ENCODE measurements around the gene JMJD4.
A peak's percentile ranks its signal among the peaks of the same experiment; 100 is the strongest.

Gene JMJD4

DNA sequence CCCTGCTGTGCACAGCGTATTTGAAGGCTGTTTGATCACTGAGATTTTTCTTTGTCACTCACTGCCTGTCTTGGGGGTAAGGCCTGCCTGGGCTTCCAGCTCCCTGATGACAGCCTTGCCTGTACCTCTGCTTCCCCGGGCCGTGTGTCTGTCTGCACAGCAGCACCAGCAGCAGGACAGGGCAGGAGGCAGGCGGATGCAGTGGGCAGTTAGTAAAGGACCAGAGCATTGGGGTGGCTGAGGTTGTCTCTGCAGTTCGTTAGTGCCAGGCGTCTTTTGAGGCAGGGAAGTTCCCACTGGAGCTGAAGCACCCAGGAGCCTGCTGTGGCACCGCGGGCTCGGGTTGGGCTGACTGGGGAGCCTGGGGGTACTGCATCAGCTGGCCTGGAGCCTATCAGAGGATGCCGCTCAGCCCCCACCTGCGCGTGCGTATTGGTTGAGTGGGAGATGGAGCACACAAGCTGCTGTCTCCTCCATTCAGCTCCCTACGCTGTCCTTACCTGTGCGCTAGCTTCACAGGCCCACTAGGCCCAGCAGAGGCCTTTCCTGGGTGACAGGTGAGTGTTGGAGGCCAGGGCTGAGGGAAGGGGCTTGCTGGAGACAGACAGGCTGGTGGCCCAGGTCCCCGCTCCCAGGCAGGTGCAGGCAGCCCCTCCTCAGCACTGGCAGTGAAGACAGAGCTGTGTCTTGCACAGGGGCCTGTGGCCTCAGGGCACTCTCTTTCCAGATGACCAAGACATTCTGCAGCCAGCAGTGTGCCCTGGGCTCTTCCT lies 28.3 kb upstream of the JMJD4 start:
- Histone ChIP-seq H2AK5ac (ENCODE audit: low read length) (no peak overlapping the region), H3K27me3 (ENCODE audit: insufficient read depth, low read length, poor library complexity) (no peaks in the 10 kb centered on the region), H3K4me2 (ENCODE audit: low read length) (no peak overlapping the region), H3K4ac (ENCODE audit: low read depth, low read length) (no peak overlapping the region), H3K56ac (ENCODE audit: low read length) (no peak overlapping the region), H3K27ac (ENCODE audit: low read depth, low read length) (peak overlapping the region; percentile 64), H2BK120ac (ENCODE audit: low read depth, low read length) (no peak overlapping the region), H3K79me1 (ENCODE audit: low read length) (peaks cover 8% of the 10 kb centered on the region), H2BK15ac (replicated peaks; ENCODE audit: low read depth) (no peak overlapping the region), H2BK5ac (ENCODE audit: low read length) (no peak overlapping the region), H3K79me2 (ENCODE audit: control insufficient read depth, insufficient read depth, low read length) (no peaks in the 10 kb centered on the region), H3K4me1 (ENCODE audit: control insufficient read depth, low read depth, low read length) (no peaks in the 10 kb centered on the region), H3K4me3 (ENCODE audit: low read length) (no peak overlapping the region), H4K8ac (ENCODE audit: low read depth, low read length) (no peak overlapping the region), H3K36me3 (ENCODE audit: control insufficient read depth, insufficient read depth, low read length) (peaks cover 17% of the 10 kb centered on the region), H3K23ac (ENCODE audit: low read length) (no peak overlapping the region), H4K5ac (ENCODE audit: low read length) (no peak overlapping the region), H3K9ac (ENCODE audit: low read length) (no peak overlapping the region), H3K18ac (ENCODE audit: low read length) (no peak overlapping the region)
- no CpG with 5 or more reads among the region's 16 CpGs for WGBS (ENCODE audit: extremely low coverage, insufficient coverage, low lambda C conversion rate)
- no peak for DNase-seq

DNA sequence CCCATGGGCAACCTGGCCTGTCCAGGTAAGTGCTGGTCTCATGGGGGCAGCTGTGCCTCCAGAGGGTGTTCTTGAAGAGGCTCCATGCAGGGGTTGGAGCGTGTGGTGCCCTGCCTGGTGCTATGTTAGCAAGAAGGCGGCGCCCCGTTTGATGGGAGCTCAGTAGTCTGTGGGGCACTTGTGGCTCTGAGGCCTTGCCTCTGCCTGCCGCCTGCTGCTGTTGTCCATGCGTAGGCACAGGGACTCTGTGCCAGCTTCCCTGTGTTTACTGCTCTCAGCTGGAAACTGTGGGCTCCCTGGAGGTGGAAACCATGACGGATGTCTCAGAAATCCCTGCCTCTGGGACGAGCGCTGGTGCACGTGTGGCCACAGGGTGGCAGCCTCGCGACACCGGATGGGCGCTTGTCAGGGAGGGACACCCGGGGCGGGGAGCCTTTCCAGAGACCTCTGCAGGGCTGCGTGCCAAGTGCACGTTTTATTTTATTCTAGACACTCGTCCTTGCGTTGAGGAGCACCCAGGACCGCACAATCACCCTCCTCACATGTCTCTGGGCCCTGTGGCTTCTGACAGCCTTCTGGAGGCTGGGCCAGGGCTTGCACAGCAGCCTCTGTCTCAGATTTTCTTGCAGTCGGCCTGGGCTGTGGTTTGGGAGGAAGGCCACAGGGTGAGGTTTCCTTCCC lies 27.3 kb upstream of the JMJD4 start:
- H4K5ac ChIP-seq (ENCODE audit: low read length): no peak overlapping the region
- H3K79me2 ChIP-seq (ENCODE audit: control insufficient read depth, insufficient read depth, low read length): no peaks in the 10 kb centered on the region
- H3K4me3 ChIP-seq (ENCODE audit: low read length): no peak overlapping the region
- H2BK5ac ChIP-seq (ENCODE audit: low read length): no peak overlapping the region
- H3K23ac ChIP-seq (ENCODE audit: low read length): no peak overlapping the region
- no peak overlapping the region for H3K4me2 ChIP-seq (ENCODE audit: low read length)
- H3K4ac ChIP-seq (ENCODE audit: low read depth, low read length): no peak overlapping the region
- H3K4me1 ChIP-seq (ENCODE audit: control insufficient read depth, low read depth, low read length): no peaks in the 10 kb centered on the region
- peak; percentile 87 for DNase-seq
- peaks cover 6% of the 10 kb centered on the region for H3K79me1 ChIP-seq (ENCODE audit: low read length)
- no peaks in the 10 kb centered on the region for H3K27me3 ChIP-seq (ENCODE audit: insufficient read depth, low read length, poor library complexity)
- H2BK15ac ChIP-seq (replicated peaks; ENCODE audit: low read depth): no peak overlapping the region
- no peak overlapping the region for H3K9ac ChIP-seq (ENCODE audit: low read length)
- no peak overlapping the region for H3K56ac ChIP-seq (ENCODE audit: low read length)
- no peak overlapping the region for H4K8ac ChIP-seq (ENCODE audit: low read depth, low read length)
- no peak overlapping the region for H2AK5ac ChIP-seq (ENCODE audit: low read length)
- no CpG with 5 or more reads among the region's 22 CpGs for WGBS (ENCODE audit: extremely low coverage, insufficient coverage, low lambda C conversion rate)
- H3K36me3 ChIP-seq (ENCODE audit: control insufficient read depth, insufficient read depth, low read length): peaks cover 13% of the 10 kb centered on the region
- no peak overlapping the region for H2BK120ac ChIP-seq (ENCODE audit: low read depth, low read length)
- no peak overlapping the region for H3K27ac ChIP-seq (ENCODE audit: low read depth, low read length)
- H3K18ac ChIP-seq (ENCODE audit: low read length): no peak overlapping the region

DNA sequence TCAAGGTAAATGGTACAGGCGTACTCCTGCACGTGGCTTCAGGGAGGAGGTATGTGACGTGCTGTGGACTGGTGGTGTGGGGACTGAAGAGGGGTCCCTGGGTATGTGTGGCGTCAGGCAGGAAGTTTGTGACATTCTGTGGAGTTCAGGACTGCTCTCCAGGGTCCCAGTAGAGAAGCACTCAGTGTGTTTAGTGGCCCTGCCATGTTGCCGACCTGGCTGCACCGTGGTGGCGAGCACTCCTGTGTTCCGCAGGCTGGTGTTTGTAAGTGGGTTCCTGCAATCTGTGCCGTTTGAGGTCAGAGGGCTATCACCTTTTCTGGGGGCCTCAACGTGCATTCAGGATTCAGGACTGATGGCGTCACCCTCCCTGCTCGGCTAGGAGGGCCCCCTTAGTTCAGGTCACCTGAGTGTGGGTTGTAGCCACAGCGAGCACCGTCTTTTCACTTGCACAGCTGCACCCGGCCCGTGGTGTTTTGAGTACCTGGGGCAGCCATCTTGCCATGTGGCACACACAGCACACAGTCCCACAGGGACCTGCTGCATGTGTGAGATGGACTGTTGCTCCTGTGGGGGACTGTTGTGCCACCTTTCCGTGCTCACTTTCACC lies 26.6 kb upstream of the JMJD4 start:
- Histone ChIP-seq H3K4me3 (ENCODE audit: low read length) (no peak overlapping the region), H2BK15ac (replicated peaks; ENCODE audit: low read depth) (no peak overlapping the region), H3K4ac (ENCODE audit: low read depth, low read length) (no peak overlapping the region), H3K4me1 (ENCODE audit: control insufficient read depth, low read depth, low read length) (no peaks in the 10 kb centered on the region), H3K27me3 (ENCODE audit: insufficient read depth, low read length, poor library complexity) (no peaks in the 10 kb centered on the region), H3K36me3 (ENCODE audit: control insufficient read depth, insufficient read depth, low read length) (peaks cover 10% of the 10 kb centered on the region), H2AK5ac (ENCODE audit: low read length) (no peak overlapping the region), H3K56ac (ENCODE audit: low read length) (no peak overlapping the region), H3K79me2 (ENCODE audit: control insufficient read depth, insufficient read depth, low read length) (no peaks in the 10 kb centered on the region), H2BK5ac (ENCODE audit: low read length) (no peak overlapping the region), H3K18ac (ENCODE audit: low read length) (no peak overlapping the region), H4K5ac (ENCODE audit: low read length) (no peak overlapping the region), H3K79me1 (ENCODE audit: low read length) (peaks cover 6% of the 10 kb centered on the region), H4K8ac (ENCODE audit: low read depth, low read length) (no peak overlapping the region), H3K23ac (ENCODE audit: low read length) (no peak overlapping the region), H2BK120ac (ENCODE audit: low read depth, low read length) (no peak overlapping the region), H3K27ac (ENCODE audit: low read depth, low read length) (no peak overlapping the region), H3K9ac (ENCODE audit: low read length) (no peak overlapping the region), H3K4me2 (ENCODE audit: low read length) (no peak overlapping the region)
- DNase-seq: no peak
- WGBS (ENCODE audit: extremely low coverage, insufficient coverage, low lambda C conversion rate): no CpG with 5 or more reads among the region's 17 CpGs

DNA sequence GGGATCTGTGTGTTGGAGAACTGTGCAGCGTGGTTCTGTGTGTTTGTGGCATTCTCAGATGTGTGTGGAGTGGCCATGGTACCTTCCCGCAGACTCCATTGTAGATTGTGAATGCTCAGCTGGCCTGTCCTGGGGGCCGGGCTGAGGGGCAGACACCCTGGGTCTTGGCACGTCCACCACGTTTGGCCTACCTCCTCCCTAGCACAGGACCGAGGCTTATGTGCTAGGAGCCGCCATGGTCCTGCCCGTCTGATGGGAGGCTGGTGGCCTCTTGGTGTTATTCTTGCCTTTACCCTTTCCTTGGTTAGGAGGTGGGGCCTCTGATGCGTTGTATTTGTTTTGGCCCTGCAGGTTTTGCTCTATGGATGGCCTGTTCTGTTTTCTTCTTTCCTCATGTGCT lies 25.3 kb upstream of the JMJD4 start:
- H3K79me1 ChIP-seq (ENCODE audit: low read length): peaks cover 9% of the 10 kb centered on the region
- H3K4me1 ChIP-seq (ENCODE audit: control insufficient read depth, low read depth, low read length): no peaks in the 10 kb centered on the region
- no peak overlapping the region for H3K9ac ChIP-seq (ENCODE audit: low read length)
- no peak overlapping the region for H2BK15ac ChIP-seq (replicated peaks; ENCODE audit: low read depth)
- H2AK5ac ChIP-seq (ENCODE audit: low read length): no peak overlapping the region
- no peak overlapping the region for H2BK5ac ChIP-seq (ENCODE audit: low read length)
- H2BK120ac ChIP-seq (ENCODE audit: low read depth, low read length): no peak overlapping the region
- WGBS (ENCODE audit: extremely low coverage, insufficient coverage, low lambda C conversion rate): no CpG with 5 or more reads among the region's 9 CpGs
- no peak overlapping the region for H4K5ac ChIP-seq (ENCODE audit: low read length)
- H3K4ac ChIP-seq (ENCODE audit: low read depth, low read length): no peak overlapping the region
- no peak overlapping the region for H3K4me3 ChIP-seq (ENCODE audit: low read length)
- H3K27me3 ChIP-seq (ENCODE audit: insufficient read depth, low read length, poor library complexity): no peaks in the 10 kb centered on the region
- H3K23ac ChIP-seq (ENCODE audit: low read length): no peak overlapping the region
- H3K79me2 ChIP-seq (ENCODE audit: control insufficient read depth, insufficient read depth, low read length): no peaks in the 10 kb centered on the region
- no peak overlapping the region for H3K56ac ChIP-seq (ENCODE audit: low read length)
- H3K18ac ChIP-seq (ENCODE audit: low read length): no peak overlapping the region
- no peak overlapping the region for H4K8ac ChIP-seq (ENCODE audit: low read depth, low read length)
- H3K4me2 ChIP-seq (ENCODE audit: low read length): no peak overlapping the region
- no peak for DNase-seq
- H3K27ac ChIP-seq (ENCODE audit: low read depth, low read length): no peak overlapping the region
- peaks cover 10% of the 10 kb centered on the region for H3K36me3 ChIP-seq (ENCODE audit: control insufficient read depth, insufficient read depth, low read length)

DNA sequence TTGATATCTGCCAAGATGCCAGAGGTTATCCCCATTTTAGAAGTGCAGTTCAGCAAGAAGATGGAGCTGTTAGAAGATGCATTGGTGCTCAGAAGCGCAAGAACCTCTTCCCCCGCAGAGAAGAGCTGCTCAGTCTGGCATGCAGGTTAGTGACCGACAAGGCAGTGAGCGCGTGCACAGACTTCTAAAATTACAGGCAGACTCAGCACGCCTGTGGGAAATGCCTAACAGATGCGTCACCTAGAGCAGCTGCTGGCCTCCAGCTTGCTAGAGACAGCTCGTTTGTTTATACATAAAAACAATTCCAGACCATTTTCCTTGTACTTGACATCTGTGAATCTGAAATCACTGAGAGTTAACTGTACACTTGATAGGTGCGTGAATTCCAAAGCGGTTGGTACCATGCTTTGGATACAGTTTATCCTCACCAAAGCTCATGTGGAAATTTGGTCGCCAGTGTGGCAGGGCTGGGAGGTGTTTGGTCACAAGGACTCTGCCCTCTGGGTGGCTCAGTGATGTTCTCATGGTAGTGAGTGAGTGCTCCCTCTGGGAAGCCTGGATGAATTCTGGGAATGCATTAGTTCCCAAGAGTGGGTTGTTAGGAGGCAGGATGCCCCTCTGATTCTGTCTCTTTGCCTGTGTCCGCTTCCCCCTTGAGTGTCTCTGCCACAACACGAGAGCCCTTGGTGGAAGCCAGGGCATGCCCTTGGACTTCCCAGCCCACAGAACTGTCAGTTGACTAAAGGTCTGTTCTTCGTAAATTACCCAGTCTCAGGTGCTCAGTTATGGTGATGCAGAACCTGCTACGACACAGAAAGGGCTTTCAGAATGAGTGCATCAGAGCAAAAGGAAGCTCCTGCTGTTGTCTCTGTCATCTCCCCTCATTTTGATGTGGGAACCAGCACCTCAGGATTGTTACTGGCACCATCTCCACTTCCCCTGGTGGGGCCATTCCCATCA lies 24.5 kb upstream of the JMJD4 start:
- WGBS (ENCODE audit: extremely low coverage, insufficient coverage, low lambda C conversion rate): no CpG with 5 or more reads among the region's 15 CpGs
- peaks cover 10% of the 10 kb centered on the region for H3K36me3 ChIP-seq (ENCODE audit: control insufficient read depth, insufficient read depth, low read length)
- no peak for DNase-seq

More for the DNA sequence above, 24.5 kb upstream of the JMJD4 start:
- Histone ChIP-seq H3K4me2 (ENCODE audit: low read length) (no peak overlapping the region), H3K18ac (ENCODE audit: low read length) (no peak overlapping the region), H3K27me3 (ENCODE audit: insufficient read depth, low read length, poor library complexity) (no peaks in the 10 kb centered on the region), H4K5ac (ENCODE audit: low read length) (no peak overlapping the region), H3K4me3 (ENCODE audit: low read length) (no peak overlapping the region), H4K8ac (ENCODE audit: low read depth, low read length) (no peak overlapping the region), H3K4ac (ENCODE audit: low read depth, low read length) (no peak overlapping the region), H3K79me1 (ENCODE audit: low read length) (peaks cover 8% of the 10 kb centered on the region), H3K56ac (ENCODE audit: low read length) (no peak overlapping the region), H3K4me1 (ENCODE audit: control insufficient read depth, low read depth, low read length) (no peaks in the 10 kb centered on the region), H3K9ac (ENCODE audit: low read length) (no peak overlapping the region), H2BK5ac (ENCODE audit: low read length) (no peak overlapping the region), H3K79me2 (ENCODE audit: control insufficient read depth, insufficient read depth, low read length) (no peaks in the 10 kb centered on the region), H3K27ac (ENCODE audit: low read depth, low read length) (no peak overlapping the region), H3K23ac (ENCODE audit: low read length) (no peak overlapping the region), H2AK5ac (ENCODE audit: low read length) (no peak overlapping the region), H2BK15ac (replicated peaks; ENCODE audit: low read depth) (no peak overlapping the region), H2BK120ac (ENCODE audit: low read depth, low read length) (no peak overlapping the region)

All from mesendoderm (in vitro differentiated cells).